Fibroblast of lung (primary cell): Measurements from ENCODE around the gene COQ3.

ENCODE experiments used
- EZH2 ChIP-seq: IDR thresholded peaks from 2 replicates; pipeline ENCODE4 v1.5.1; 2012; ENCODE audit warnings: low read length, control low read depth, mild to moderate bottlenecking; ENCODE audit errors: missing control alignments
- TF ChIP-seq, protein P1 (sequence below), 2 donors: IDR thresholded peaks in 1 of 2; conservative IDR thresholded peaks in 1 of 2; 1 replicate in 1 of 2; 2 replicates in 1 of 2; pipeline ENCODE4 v1.5.1; 2011 to 2012; ENCODE audit warnings: low read length in 2 of 2, control low read depth in 1 of 2, inconsistent platforms in 1 of 2, low read depth in 1 of 2, mild to moderate bottlenecking in 1 of 2

DNA sequence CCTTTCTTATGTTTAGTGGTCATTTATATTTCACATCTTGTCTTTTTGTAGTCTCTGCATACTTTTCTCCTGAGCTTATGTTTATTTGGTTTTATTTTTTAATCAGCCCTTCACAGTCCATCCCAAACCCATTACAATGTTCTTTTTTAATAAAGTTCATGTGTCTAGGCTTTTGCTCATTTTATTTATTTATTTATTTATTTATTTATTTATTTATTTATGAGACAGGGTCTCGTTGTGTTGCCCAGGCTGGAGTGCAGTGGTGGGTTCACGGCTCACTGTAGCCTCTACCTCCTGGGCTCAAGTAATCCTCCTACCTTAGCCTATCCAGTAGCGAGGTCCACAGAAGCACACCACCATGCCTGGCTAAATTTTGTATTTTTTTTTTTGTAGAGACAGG, 3.1 kb downstream of the COQ3 start:
- TF ChIP-seq, protein P1, sequence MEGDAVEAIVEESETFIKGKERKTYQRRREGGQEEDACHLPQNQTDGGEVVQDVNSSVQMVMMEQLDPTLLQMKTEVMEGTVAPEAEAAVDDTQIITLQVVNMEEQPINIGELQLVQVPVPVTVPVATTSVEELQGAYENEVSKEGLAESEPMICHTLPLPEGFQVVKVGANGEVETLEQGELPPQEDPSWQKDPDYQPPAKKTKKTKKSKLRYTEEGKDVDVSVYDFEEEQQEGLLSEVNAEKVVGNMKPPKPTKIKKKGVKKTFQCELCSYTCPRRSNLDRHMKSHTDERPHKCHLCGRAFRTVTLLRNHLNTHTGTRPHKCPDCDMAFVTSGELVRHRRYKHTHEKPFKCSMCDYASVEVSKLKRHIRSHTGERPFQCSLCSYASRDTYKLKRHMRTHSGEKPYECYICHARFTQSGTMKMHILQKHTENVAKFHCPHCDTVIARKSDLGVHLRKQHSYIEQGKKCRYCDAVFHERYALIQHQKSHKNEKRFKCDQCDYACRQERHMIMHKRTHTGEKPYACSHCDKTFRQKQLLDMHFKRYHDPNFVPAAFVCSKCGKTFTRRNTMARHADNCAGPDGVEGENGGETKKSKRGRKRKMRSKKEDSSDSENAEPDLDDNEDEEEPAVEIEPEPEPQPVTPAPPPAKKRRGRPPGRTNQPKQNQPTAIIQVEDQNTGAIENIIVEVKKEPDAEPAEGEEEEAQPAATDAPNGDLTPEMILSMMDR (conservative IDR thresholded peaks at IDR 0.05 in 1 of 2, IDR thresholded peaks at IDR 0.05 in 1 of 2; ENCODE audit: low read depth in 1 of 2, low read length in 2 of 2): no peak
- TF ChIP-seq EZH2: no peak
